NT2/D1 (cell line): ENCODE results near the gene KRTAP5-6.

Source experiments
- DNase-seq: peaks from one replicate; pipeline ENCODE4 v3.0.0-alpha.2; 2011; ENCODE audit warnings: low read depth, low spot score
- H3K27me3 ChIP-seq: 2 replicates; pipeline ENCODE4 v1.6.0; 2011; ENCODE audit warnings: mild to moderate bottlenecking; ENCODE audit not compliant: insufficient read length, insufficient read depth
- H3K36me3 ChIP-seq: 2 replicates; pipeline ENCODE4 v1.6.1; 2011; ENCODE audit warnings: mild to moderate bottlenecking, low read length, mixed read lengths; ENCODE audit not compliant: insufficient read depth, insufficient read length
- H3K4me1 ChIP-seq: 2 replicates; pipeline ENCODE4 v1.5.1; 2011; ENCODE audit not compliant: insufficient read depth, insufficient read length
- H3K4me3 ChIP-seq: 2 replicates; pipeline ENCODE4 v1.5.1; 2011; ENCODE audit warnings: low read depth; ENCODE audit not compliant: insufficient read length
- H3K9ac ChIP-seq: 2 replicates; pipeline ENCODE4 v1.6.0; 2011; ENCODE audit warnings: low read depth; ENCODE audit not compliant: insufficient read length
- H3K9me3 ChIP-seq: 2 replicates; pipeline ENCODE4 v1.5.1; 2011; ENCODE audit warnings: mild to moderate bottlenecking, low read length; ENCODE audit not compliant: insufficient read depth
- SUZ12 ChIP-seq: IDR thresholded peaks from 2 replicates; pipeline ENCODE4 v1.6.1; 2011; ENCODE audit not compliant: insufficient read length, insufficient read depth; ENCODE audit errors: extremely low read depth
- YY1 ChIP-seq: IDR thresholded peaks from 2 replicates; pipeline ENCODE4 v1.6.1; 2011; ENCODE audit not compliant: insufficient read length, insufficient read depth
- ZNF274 ChIP-seq: IDR thresholded peaks from 2 replicates; pipeline ENCODE4 v1.6.1; 2011; ENCODE audit warnings: mild to moderate bottlenecking, low read depth, low read length

The KRTAP5-6 gene

DNA sequence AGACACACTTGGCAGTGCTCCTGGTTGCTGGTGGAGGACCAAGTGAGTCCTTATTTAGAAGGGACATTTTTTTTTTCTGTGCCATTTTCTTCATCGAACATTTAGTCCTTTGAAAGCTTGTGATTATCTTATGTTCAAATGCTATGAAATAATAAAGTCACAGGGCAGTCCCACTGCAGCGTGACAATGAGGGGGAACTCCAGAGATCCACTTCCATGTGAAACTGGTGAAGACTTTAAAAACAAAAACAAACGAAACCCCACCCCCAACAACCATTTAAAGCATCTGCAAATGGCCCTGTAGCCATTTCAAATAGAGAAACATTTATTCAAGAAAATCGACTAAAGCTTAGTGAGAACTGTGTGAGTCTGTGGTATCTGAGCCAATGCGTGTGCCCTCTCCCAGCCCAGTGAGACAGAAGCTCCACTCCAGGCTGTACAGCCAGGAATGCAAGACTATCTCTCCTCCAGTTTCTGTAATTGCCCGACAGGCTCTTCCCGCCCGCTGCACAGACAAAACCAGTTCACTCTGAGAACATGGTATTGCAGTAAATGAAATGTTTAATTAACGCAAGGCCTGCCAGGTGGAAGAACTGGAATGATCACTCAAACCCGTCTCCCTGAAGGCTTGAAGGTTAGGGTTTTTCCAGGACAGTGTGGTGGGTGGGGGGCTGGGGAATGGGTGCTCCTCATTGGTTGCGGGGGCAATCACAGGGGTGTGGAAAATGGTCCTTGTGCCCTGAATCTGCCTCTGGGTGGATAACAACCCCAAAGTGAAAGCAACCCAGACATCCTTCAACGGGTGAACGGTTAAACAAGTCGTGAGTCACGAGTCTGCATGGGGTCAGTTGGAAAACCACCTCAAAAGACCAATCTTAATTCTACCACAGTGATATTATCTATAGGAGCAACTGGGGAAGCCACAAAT, 8.4 kb downstream of the KRTAP5-6 start:
- H3K9me3 ChIP-seq = peaks cover 15% of the 10 kb centered on the region; the same call in 1 of the 2 replicates
- no peak overlapping the region for H3K9ac ChIP-seq
- H3K4me1 ChIP-seq = no peaks in the 10 kb centered on the region
- no peak overlapping the region for H3K4me3 ChIP-seq
- H3K36me3 ChIP-seq = no peaks in the 10 kb centered on the region
- no peaks in the 10 kb centered on the region for H3K27me3 ChIP-seq
- TF ChIP-seq SUZ12 (no peak), YY1 (no peak), ZNF274 (no peak)
- no peak for DNase-seq

DNA sequence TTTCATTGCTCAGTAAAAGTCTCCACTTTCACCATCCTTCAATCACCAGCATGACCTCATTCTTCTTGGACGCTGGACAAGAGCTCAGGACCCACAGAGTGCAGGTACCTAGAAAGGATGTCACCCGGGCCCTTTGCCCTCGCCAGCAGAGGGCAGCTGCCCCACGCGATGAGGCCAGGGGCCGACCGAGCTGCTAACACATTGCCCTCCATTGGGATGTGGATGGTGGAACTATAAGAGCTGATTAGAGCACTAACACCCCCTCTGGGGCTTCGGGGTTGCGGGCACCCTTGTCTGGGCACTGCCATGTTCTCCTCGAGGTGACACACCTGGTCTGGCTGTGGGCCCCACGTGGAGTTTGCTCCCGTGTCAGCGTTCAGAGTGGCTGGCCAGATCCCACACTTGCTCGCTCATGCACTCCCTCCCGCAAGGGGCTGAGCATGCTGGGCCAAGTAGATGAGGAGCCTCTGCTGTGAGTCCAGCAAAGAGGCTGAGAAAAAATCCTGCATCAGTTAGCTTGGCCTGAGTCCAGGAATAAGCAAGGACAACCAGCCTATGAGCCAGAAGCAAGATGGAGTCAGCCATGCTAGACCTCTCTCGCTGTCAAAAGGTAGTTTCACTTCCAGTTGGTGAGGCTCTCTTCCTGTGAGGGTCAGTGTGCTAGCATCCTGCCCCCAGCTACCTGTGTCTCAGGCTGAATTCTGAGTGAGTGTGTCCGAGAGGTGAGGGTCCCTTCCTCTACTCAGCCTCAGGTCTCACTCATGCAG, 9.8 kb downstream of the KRTAP5-6 start:
- no peak for DNase-seq
- TF ChIP-seq YY1 (no peak), SUZ12 (no peak), ZNF274 (no peak)
- peaks cover 10% of the 10 kb centered on the region; the same call in 1 of the 2 replicates for H3K9me3 ChIP-seq
- H3K4me3 ChIP-seq = no peak overlapping the region
- no peaks in the 10 kb centered on the region for H3K4me1 ChIP-seq
- H3K27me3 ChIP-seq = no peaks in the 10 kb centered on the region
- H3K9ac ChIP-seq = no peak overlapping the region
- no peaks in the 10 kb centered on the region for H3K36me3 ChIP-seq

DNA sequence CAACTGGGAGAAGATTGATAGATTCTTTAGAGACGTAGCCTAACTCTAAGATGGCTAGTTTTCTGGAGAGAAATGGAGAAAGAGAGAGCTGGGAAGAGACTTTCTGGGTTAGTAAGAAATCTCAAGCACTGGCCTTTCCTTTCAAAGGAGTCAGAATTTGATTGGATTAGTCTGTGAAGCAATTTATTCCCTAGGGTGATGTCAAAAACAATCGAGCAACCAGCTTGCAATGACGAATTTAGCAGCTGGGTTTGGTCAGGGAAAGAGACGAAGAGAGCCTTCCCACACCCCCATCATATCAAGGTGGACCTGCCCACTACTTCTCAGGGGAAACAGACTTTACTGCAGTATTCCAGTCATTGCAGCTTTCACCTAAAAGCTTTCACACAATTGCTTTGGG, 10.8 kb downstream of the KRTAP5-6 start:
- Histone ChIP-seq H3K4me3 (no peak overlapping the region), H3K9ac (no peak overlapping the region), H3K36me3 (no peaks in the 10 kb centered on the region), H3K27me3 (no peaks in the 10 kb centered on the region), H3K9me3 (peaks cover 6% of the 10 kb centered on the region; the same call in 1 of the 2 replicates), H3K4me1 (no peaks in the 10 kb centered on the region)
- DNase-seq = no peak
- TF ChIP-seq ZNF274 (no peak), YY1 (no peak), SUZ12 (no peak)

DNA sequence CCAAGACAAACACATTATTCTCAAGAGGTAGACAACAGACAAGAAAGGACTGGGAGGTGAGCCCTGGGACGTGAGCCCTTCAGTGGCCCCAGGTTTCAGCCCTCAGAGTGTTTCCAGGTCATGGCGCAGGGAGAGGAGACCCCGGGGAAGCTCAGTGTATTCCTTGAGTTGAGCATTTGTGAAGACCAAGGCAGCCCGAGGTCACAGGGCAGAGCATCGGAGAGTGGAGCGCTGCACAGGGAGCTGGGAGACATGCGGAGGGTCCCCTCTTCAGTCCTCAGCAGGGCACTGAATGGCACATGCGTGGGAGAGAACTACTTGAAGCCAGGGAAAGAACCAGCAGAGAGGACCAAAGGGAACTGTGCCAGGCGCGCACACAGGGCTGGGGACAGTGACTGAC, 11.7 kb downstream of the KRTAP5-6 start:
- no peak for DNase-seq
- H3K9me3 ChIP-seq = peaks cover 6% of the 10 kb centered on the region; the same call in 1 of the 2 replicates
- H3K27me3 ChIP-seq = no peaks in the 10 kb centered on the region
- no peaks in the 10 kb centered on the region for H3K36me3 ChIP-seq
- TF ChIP-seq ZNF274 = no peak
- TF ChIP-seq YY1 = no peak
- TF ChIP-seq SUZ12 = no peak
- H3K9ac ChIP-seq = no peak overlapping the region
- H3K4me1 ChIP-seq = no peaks in the 10 kb centered on the region
- H3K4me3 ChIP-seq = no peak overlapping the region

DNA sequence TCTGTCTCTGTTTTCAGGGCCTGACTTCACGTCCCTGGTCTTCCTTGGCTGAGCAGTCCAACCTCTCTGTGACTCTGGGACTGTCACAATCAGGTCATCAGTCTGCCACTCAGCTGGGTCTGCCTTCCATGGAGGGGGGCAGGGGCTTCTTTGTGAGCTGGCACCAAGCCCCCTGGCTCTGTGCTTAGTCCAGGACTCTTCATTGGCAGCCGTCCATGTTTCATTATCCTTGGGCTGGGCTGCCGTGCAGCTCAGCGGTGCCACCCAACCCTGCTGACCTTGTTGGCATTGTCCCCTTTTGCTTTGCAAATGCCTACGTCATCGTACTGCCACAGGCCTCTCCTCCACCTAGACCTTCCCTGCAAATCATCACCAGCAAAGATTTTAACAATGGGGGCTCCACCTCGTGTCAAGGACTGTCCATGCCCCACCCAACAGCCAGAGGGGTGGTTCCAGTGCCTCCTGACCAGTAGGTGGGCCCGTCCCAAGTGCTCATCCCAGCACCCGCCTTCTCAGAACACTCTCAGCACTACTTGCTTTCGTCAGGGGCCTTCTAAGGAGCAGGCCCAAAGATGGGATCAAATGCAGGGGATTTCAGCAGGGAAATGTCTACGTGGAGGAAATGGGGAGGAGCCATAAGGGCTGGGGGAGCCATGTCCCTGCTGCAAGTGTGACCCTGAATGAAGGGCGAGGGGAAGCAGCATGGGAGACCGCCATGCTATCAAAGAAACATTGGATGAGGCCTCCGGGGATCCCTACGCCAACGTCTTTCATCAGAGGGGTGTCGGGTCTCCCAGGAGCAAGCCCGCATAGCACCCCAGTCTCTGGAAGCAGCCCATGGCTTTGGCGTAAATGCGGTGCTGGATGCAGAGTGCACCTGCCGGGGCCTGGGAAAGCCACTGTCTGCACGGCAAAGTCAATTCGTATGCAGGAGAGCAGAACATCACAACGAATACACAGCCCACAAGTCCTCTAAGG, 18.2 kb downstream of the KRTAP5-6 start:
- Histone ChIP-seq H3K36me3 (no peaks in the 10 kb centered on the region), H3K9ac (no peak overlapping the region), H3K4me3 (no peak overlapping the region), H3K4me1 (no peaks in the 10 kb centered on the region), H3K9me3 (no peaks in the 10 kb centered on the region), H3K27me3 (no peaks in the 10 kb centered on the region)
- TF ChIP-seq ZNF274 (no peak), SUZ12 (no peak), YY1 (no peak)
- no peak for DNase-seq

DNA sequence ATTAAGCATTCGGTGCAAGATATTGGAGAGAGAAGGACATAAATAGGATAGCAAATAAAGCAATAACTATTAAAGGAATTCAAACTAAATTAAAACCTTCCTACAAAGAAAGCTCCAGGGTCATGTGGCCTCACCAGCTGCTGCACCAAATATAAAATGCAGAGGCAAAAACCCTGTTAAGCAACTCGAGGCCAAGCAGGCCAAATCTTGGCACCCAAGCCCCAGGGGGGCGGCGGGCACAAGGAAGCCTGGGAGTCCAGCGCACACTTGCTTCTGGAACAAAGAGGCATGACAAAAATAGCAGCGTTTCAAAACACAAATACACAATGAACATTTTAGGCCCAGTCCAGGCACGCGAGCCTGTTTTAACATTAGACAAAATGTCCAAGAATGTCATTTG, 20.8 kb downstream of the KRTAP5-6 start:
- Histone ChIP-seq H3K4me3 (no peak overlapping the region), H3K4me1 (no peaks in the 10 kb centered on the region), H3K9me3 (0 out of 2 replicates have a peak, but pooled peaks cover 3% of the 10 kb centered on the region), H3K27me3 (no peaks in the 10 kb centered on the region), H3K9ac (no peak overlapping the region), H3K36me3 (no peaks in the 10 kb centered on the region)
- DNase-seq = no peak
- no peak for TF ChIP-seq ZNF274
- TF ChIP-seq YY1 = no peak
- no peak for TF ChIP-seq SUZ12
